HG02981 (cell line): ENCODE measurements around the gene ARHGEF17.

Source experiments
- ATAC-seq: cut with Tn5 transposase; IDR thresholded peaks from one replicate; pipeline ENCODE4 v1.9.1; 2021; ENCODE audit warnings: mild to moderate bottlenecking, moderate library complexity; ENCODE audit not compliant: unreplicated experiment

The ARHGEF17 gene

GRCh38 chr11:73379189-73379880 is 71.3 kb downstream of the ARHGEF17 start:
- no peak for ATAC-seq

GRCh38 chr11:73380331-73380730 is 72.3 kb downstream of the ARHGEF17 start:
- ATAC-seq, result no peak

- ATAC-seq, result no peak
Measured at GRCh38 chr11:73380897-73381410, 72.9 kb downstream of the ARHGEF17 start.

GRCh38 chr11:73381589-73381988 is 73.5 kb downstream of the ARHGEF17 start:
- ATAC-seq, result no peak

GRCh38 chr11:73382183-73382582 is 74.1 kb downstream of the ARHGEF17 start:
- no peak for ATAC-seq

- no peak for ATAC-seq
Measured at GRCh38 chr11:73382747-73383146, 74.7 kb downstream of the ARHGEF17 start.

- ATAC-seq, result no peak
Measured at GRCh38 chr11:73383249-73384124, 75.4 kb downstream of the ARHGEF17 start.

- no peak for ATAC-seq
Measured at GRCh38 chr11:73384125-73384441, 76.0 kb downstream of the ARHGEF17 start.

GRCh38 chr11:73384531-73384871 is 76.4 kb downstream of the ARHGEF17 start:
- ATAC-seq, result no peak

GRCh38 chr11:73384872-73385689 is 77.0 kb downstream of the ARHGEF17 start:
- peak; percentile 49 for ATAC-seq

- ATAC-seq, result no peak
Measured at GRCh38 chr11:73386016-73386415, 77.9 kb downstream of the ARHGEF17 start.

GRCh38 chr11:73386546-73386945 is 78.5 kb downstream of the ARHGEF17 start:
- no peak for ATAC-seq

GRCh38 chr11:73387594-73388264 is 79.7 kb downstream of the ARHGEF17 start:
- no peak for ATAC-seq

GRCh38 chr11:73388265-73389133 is 80.4 kb downstream of the ARHGEF17 start:
- ATAC-seq, result no peak

- ATAC-seq, result no peak
Measured at GRCh38 chr11:73389134-73389525, 81.1 kb downstream of the ARHGEF17 start.

- no peak for ATAC-seq
Measured at GRCh38 chr11:73389916-73390315, 81.8 kb downstream of the ARHGEF17 start.

GRCh38 chr11:73390601-73391565 is 82.8 kb downstream of the ARHGEF17 start:
- ATAC-seq, result no peak

GRCh38 chr11:73391665-73392064 is 83.6 kb downstream of the ARHGEF17 start:
- ATAC-seq, result no peak
